NOMO-1 (cell line): ENCODE data around the gene PDHX.
"Not testable (repeated sequence)": the region's sequence is repeated elsewhere in the genome, so short reads cannot be mapped to it uniquely, and the experiment has no call there.

ENCODE experiments used
- DNase-seq, 2 experiments: peaks; one replicate each; lab custom pipeline; 2025; ENCODE audit not compliant: unreplicated experiment in 2 of 2; lab: John Stamatoyannopoulos, UW

The PDHX gene

GRCh38 chr11:35013514-35014233, 97.3 kb downstream of the PDHX start:
- no peak for DNase-seq

GRCh38 chr11:35014346-35014745, 97.9 kb downstream of the PDHX start:
- DNase-seq: no peak

GRCh38 chr11:35015621-35016387, 99.4 kb downstream of the PDHX start:
- no peak for DNase-seq

GRCh38 chr11:35016916-35017315, 100.5 kb downstream of the PDHX start:
- DNase-seq: no peak

GRCh38 chr11:35017528-35018342, 101.3 kb downstream of the PDHX start:
- DNase-seq: no peak

- no peak for DNase-seq
These were observed 105.2 kb downstream of the PDHX start for GRCh38 chr11:35021589-35021988.

GRCh38 chr11:35023940-35024339, 107.5 kb downstream of the PDHX start:
- not testable (repeated sequence) for DNase-seq

GRCh38 chr11:35028007-35028406, 111.6 kb downstream of the PDHX start:
- not testable (repeated sequence) for DNase-seq

- DNase-seq: peak; percentile 27 to 72
These were observed 113.7 kb downstream of the PDHX start for GRCh38 chr11:35029979-35030682.

GRCh38 chr11:35030716-35031213, 114.3 kb downstream of the PDHX start:
- peak; percentile 37 to 60 for DNase-seq

GRCh38 chr11:35031346-35031745, 114.9 kb downstream of the PDHX start:
- no peak for DNase-seq

GRCh38 chr11:35031867-35032266, 115.4 kb downstream of the PDHX start:
- no peak for DNase-seq

- DNase-seq: no peak
These were observed 116.6 kb downstream of the PDHX start for GRCh38 chr11:35033011-35033410.

GRCh38 chr11:35034401-35034800, 118.0 kb downstream of the PDHX start:
- no peak for DNase-seq

GRCh38 chr11:35035894-35036408, 119.5 kb downstream of the PDHX start:
- DNase-seq: peak; percentile 72 to 91

- peak in 1 of 2 experiments; percentile 18 for DNase-seq
These were observed 120.2 kb downstream of the PDHX start for GRCh38 chr11:35036639-35037038.

- DNase-seq: no peak
These were observed 122.0 kb downstream of the PDHX start for GRCh38 chr11:35038211-35038928.

- no peak for DNase-seq
These were observed 122.7 kb downstream of the PDHX start for GRCh38 chr11:35039076-35039475.

GRCh38 chr11:35040221-35040942, 124.0 kb downstream of the PDHX start:
- peak; percentile 64 to 90 for DNase-seq
